HS-5 (cell line): ENCODE measurements around the gene VPS26C.
A peak's percentile ranks its signal among the peaks of the same experiment; 100 is the strongest.

Source experiments
- DNase-seq: peaks from one replicate; pipeline ENCODE4 v3.0.0-alpha.2; 2012; ENCODE audit warnings: low read depth

The VPS26C gene

DNA sequence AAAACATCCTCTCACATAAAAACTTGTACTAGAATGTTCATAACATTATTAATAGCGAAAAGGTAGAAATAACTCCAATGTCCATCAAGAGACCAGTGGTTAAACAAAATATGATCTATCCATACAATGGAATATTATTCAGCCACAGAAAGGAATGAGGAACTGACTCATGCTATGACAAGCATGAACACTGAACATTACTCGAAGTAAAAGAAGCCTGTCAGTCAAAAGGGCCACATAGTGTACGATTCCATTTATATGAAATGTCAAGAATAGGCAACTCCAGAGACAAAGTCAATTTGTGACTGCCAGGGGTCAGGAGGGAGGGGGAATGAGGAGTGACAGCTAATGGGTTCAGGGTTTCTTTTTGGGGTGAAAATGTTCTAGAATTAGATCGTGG is 2.3 kb downstream of the VPS26C start:
- no peak for DNase-seq

GRCh38 chr21:37263827-37264600 is 3.1 kb downstream of the VPS26C start:
- DNase-seq, result no peak

GRCh38 chr21:37259426-37259825 is 7.7 kb downstream of the VPS26C start:
- DNase-seq, result no peak

- DNase-seq, result peak; percentile 32
These were observed 8.9 kb downstream of the VPS26C start for GRCh38 chr21:37257967-37258877.

- DNase-seq, result no peak
These were observed 9.6 kb downstream of the VPS26C start for GRCh38 chr21:37257511-37257966.

- DNase-seq, result no peak
These were observed 13.1 kb downstream of the VPS26C start for GRCh38 chr21:37253991-37254390.

DNA sequence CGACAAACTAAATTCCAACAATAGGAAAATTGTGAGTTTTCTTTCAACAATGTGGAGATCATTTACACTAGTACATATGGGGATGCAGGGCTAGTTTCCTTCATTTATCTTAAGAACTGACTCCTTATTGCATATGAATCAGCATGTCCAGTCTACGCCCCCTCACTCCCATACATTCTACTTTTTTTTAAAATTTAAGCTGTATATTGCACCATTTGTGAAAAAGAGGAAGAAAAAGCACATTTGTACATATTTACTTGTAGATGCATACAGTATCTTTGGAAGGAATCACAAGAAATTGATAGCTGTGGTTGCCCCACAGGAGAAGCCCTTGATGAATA is 15.9 kb downstream of the VPS26C start:
- no peak for DNase-seq

- no peak for DNase-seq
These were observed 17.8 kb downstream of the VPS26C start for GRCh38 chr21:37249112-37249904.

DNA sequence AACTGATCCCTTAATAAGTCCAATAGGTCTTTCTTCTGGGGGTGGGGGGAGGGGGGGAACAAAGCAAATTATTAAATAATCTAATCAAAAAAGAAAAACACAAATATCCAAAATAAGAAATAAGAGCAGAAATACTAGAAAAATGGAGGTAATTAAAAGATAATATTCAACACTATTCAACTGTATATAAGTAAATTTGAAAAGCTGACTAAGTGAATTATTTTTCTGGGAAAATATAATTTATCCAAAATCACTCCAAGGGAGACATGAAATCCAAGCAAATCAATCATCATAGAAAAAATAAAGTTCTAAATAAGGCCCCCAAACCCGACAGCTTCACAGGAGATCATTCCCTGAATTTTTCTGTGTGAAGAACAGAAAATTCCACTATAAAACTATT is 18.8 kb downstream of the VPS26C start:
- DNase-seq, result no peak

DNA sequence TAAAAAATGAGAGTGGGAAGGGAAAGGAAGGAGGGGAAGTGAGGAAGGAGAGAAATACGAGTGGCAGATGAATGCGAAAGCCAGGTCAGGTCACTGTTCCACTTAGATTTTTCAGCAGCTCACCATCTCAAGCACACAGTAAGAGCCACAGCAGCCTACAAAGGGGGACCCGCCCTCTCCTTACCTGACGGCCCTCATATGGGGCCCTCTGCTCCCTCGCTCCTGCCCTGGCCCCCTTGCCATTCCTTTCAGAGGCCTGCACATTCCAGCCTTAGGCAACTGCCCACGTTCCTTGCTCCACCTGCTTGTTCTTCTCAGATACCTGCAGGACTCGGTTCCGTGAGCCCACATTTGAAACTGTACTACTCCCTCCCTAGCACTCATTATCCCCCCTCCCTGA is 22.0 kb downstream of the VPS26C start:
- no peak for DNase-seq

DNA sequence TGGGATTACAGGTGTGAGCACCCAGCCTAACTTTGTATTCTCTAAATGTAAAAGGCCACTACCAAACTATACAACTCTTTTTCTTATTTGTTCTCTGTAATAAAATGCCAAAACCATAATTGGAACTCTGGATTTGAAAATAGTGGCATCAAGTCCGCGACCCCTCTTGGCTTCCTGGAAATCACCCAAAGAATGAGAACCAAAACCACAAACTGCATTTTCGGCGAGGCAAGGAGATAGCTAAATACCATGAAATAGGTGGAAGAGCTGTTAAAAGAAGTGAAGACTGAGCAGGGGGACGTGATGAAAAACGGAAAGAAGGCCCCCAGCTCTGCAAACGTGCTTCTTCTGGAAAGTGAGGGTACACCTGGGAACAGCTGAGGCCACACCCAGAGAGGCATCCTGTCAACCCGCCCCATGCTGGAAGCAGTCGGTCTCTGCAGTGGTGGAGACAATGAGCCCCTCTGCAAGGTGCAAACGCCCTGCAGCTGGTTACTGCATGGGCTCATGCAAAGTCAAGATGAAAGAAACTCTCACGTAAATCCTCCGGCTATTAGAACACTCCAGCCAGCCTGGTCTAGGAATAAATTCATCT is 22.5 kb downstream of the VPS26C start:
- DNase-seq, result no peak

DNA sequence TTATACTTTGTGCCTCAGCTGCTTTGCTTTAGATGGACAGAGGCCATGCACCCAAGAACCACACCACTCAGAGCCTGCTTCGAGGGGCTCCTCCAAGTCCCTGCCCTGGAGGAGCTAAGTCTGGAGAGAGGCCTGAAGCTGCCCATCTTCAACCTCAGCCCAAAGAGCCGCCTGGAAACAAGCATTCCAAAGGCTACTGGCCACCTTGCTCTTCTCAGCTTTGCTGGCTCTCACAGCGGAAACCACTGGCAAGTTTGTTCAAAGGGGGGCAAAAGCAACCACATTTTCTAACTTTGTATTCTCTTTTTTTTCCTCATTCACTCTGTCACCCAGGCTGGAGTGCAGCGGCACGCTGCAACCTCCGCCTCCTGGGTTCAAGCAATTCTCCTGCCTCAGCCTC is 23.2 kb downstream of the VPS26C start:
- no peak for DNase-seq

- no peak for DNase-seq
These were observed 25.7 kb downstream of the VPS26C start for GRCh38 chr21:37241426-37241825.

GRCh38 chr21:37240978-37241377 is 26.2 kb downstream of the VPS26C start:
- DNase-seq, result no peak

GRCh38 chr21:37237764-37238163 is 29.4 kb downstream of the VPS26C start:
- DNase-seq, result no peak

DNA sequence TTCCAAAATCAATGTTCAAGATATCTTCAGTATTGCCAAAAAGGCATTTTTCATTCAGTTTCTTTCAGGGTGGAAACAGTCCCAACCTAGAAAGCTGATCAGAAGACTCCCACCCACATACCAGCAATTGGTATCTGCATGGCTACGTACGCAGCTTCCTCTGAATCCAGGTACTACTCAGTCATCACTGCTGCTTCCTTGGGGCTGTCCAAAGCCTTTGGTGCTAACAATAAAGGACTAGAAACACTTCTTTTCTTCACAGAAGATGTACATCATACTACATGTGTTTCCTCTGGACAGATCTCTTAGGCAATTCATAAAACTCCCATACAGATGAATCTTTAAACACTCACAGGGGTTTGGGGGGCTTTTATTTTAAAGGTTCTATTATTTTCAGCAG is 29.8 kb downstream of the VPS26C start:
- DNase-seq, result no peak

GRCh38 chr21:37233551-37234146 is 33.5 kb downstream of the VPS26C start:
- no peak for DNase-seq

GRCh38 chr21:37232274-37233018 is 34.7 kb downstream of the VPS26C start:
- DNase-seq, result no peak

DNA sequence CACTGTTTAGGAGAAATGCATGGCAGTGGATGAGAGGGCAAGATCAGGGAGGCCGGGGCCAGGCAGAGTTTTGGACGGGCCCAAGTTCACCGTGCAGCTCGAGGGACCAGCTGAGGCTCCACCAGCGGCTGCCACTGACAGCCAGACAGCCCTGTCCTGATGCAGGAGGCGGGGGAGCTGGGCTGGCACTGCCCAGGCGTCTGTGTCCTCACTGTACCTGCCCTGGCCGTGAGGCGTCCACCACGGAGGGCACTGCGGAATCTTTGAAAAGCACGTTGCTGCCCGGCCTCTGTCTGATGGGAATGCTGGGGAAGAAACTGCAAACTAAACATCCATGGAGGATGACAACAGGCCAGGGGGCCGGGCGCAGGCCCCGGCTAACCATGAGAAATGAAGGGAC is 35.5 kb downstream of the VPS26C start:
- DNase-seq, result no peak

DNA sequence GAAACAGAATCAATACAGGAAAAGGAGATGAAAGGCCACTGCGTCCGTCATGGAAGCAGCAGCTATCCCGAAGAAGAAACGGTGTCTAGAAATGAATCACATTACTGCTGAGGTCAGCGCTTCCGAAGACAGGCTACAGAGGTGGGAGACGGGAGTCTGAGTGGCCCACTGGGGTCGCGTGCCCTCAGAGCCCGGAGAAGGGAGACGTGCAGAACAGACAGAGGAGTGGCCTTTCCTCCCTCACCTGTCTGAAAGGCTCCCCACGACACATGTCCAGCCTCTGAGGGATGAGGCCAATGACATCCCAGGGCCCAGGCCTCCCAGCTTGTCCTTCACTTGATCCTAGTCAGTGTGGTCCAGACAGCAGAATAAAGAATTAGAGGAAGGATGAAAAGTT is 35.9 kb downstream of the VPS26C start:
- DNase-seq, result no peak
